HG03521 (cell line): ENCODE data around the gene CDCP2.

Experiments
- ATAC-seq: cut with Tn5 transposase; IDR thresholded peaks from one replicate; pipeline ENCODE4 v1.9.1; 2021; ENCODE audit warnings: mild to moderate bottlenecking, moderate library complexity; ENCODE audit not compliant: unreplicated experiment

The CDCP2 gene

GRCh38 chr1:54137534-54138061, 15.2 kb downstream of the CDCP2 start:
- no peak for ATAC-seq

- no peak for ATAC-seq
Observed at GRCh38 chr1:54136963-54137533, 15.8 kb downstream of the CDCP2 start.

- ATAC-seq: no peak
Observed at GRCh38 chr1:54136269-54136896, 16.4 kb downstream of the CDCP2 start.

- no peak for ATAC-seq
Observed at GRCh38 chr1:54135436-54136120, 17.2 kb downstream of the CDCP2 start.

- ATAC-seq: no peak
Observed at GRCh38 chr1:54134295-54134694, 18.5 kb downstream of the CDCP2 start.

GRCh38 chr1:54132495-54132894, 20.3 kb downstream of the CDCP2 start:
- ATAC-seq: no peak

GRCh38 chr1:54131419-54131818, 21.4 kb downstream of the CDCP2 start:
- no peak for ATAC-seq

GRCh38 chr1:54129858-54130257, 22.9 kb downstream of the CDCP2 start:
- ATAC-seq: no peak

- no peak for ATAC-seq
Observed at GRCh38 chr1:54127594-54128300, 25.1 kb downstream of the CDCP2 start.

- no peak for ATAC-seq
Observed at GRCh38 chr1:54126271-54126815, 26.5 kb downstream of the CDCP2 start.

GRCh38 chr1:54125386-54126070, 27.3 kb downstream of the CDCP2 start:
- ATAC-seq: no peak

GRCh38 chr1:54124906-54125305, 27.9 kb downstream of the CDCP2 start:
- no peak for ATAC-seq

- ATAC-seq: no peak
Observed at GRCh38 chr1:54124472-54124871, 28.3 kb downstream of the CDCP2 start.

GRCh38 chr1:54122992-54123391, 29.8 kb downstream of the CDCP2 start:
- no peak for ATAC-seq

- ATAC-seq: no peak
Observed at GRCh38 chr1:54122135-54122751, 30.6 kb downstream of the CDCP2 start.

- no peak for ATAC-seq
Observed at GRCh38 chr1:54121482-54122134, 31.2 kb downstream of the CDCP2 start.

- ATAC-seq: no peak
Observed at GRCh38 chr1:54120698-54121481, 31.9 kb downstream of the CDCP2 start.

- ATAC-seq: no peak
Observed at GRCh38 chr1:54120018-54120697, 32.6 kb downstream of the CDCP2 start.
